ENCODE data around the gene MEI1.
A peak's percentile ranks its signal among the peaks of the same experiment; 100 is the strongest.

DNA sequence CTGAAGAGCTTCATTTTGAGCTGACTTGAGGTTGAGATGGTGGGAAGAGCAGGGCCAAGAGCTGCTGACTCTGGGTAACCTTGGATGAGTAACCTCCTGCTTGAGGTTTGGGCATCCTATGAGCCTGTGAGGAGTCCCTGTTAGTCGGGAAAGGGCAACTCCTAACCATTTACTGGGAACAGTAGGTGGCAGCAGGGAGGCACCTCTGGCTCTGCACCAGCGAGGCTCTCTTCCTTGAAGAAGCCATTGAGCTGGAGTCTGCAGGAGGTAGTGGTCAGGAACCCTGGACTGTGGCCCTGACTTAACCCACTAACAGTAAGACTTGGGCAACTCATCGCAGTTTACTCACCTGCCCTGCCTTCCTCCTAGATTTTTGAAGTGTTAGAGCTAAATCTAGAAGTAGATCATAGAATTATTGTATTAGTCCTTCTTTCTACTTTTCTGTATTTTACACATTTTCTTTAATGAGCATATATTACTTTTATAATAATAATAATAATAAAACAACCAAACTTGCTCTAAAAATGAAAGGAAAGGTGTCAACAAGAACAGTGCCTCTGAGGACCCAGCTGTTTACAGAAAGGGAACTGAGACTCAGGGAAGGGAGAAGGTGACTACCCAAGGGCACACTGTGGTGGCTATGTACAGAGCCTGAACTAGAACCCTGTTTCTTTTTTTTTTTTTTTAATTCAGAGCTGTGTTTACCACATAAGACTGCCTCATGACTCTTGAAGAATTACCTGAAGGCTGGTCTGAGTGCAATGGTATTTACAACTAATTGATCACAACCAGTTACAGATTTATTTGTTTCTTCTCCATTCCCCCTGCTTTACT is 47.5 kb downstream of the MEI1 start:
- TF ChIP-seq SETDB1 (IDR thresholded peaks at IDR 0.05; ENCODE audit: low read length) (no peak), POLR2A (conservative IDR thresholded peaks at IDR 0.05) (no peak), JUND (IDR thresholded peaks at IDR 0.05; ENCODE audit: borderline replicate concordance, low read depth, low read length) (no peak), JUND (tag; IDR thresholded peaks at IDR 0.05; ENCODE audit: borderline replicate concordance, low read depth, low read length) (no peak), ARNT (IDR thresholded peaks at IDR 0.05) (no peak), ZNF561 (CRISPR knock-in tag; conservative IDR thresholded peaks at IDR 0.05) (no peak), TRIM24 (IDR thresholded peaks at IDR 0.05) (no peak), ARHGAP35 (IDR thresholded peaks at IDR 0.05; ENCODE audit: partially characterized antibody) (no peak), POLR2AphosphoS5 (IDR thresholded peaks at IDR 0.05; ENCODE audit: control insufficient read depth, insufficient read depth, low read depth, low read length) (no peak), HDGF (IDR thresholded peaks at IDR 0.05) (no peak), ADNP (tag; IDR thresholded peaks at IDR 0.05) (no peak)
- TF ChIP-seq, protein P1, sequence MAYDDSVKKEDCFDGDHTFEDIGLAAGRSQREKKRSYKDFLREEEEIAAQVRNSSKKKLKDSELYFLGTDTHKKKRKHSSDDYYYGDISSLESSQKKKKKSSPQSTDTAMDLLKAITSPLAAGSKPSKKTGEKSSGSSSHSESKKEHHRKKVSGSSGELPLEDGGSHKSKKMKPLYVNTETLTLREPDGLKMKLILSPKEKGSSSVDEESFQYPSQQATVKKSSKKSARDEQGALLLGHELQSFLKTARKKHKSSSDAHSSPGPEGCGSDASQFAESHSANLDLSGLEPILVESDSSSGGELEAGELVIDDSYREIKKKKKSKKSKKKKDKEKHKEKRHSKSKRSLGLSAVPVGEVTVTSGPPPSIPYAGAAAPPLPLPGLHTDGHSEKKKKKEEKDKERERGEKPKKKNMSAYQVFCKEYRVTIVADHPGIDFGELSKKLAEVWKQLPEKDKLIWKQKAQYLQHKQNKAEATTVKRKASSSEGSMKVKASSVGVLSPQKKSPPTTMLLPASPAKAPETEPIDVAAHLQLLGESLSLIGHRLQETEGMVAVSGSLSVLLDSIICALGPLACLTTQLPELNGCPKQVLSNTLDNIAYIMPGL (CRISPR knock-in tag; IDR thresholded peaks at IDR 0.05) = no peak
- TF ChIP-seq, protein P2, sequence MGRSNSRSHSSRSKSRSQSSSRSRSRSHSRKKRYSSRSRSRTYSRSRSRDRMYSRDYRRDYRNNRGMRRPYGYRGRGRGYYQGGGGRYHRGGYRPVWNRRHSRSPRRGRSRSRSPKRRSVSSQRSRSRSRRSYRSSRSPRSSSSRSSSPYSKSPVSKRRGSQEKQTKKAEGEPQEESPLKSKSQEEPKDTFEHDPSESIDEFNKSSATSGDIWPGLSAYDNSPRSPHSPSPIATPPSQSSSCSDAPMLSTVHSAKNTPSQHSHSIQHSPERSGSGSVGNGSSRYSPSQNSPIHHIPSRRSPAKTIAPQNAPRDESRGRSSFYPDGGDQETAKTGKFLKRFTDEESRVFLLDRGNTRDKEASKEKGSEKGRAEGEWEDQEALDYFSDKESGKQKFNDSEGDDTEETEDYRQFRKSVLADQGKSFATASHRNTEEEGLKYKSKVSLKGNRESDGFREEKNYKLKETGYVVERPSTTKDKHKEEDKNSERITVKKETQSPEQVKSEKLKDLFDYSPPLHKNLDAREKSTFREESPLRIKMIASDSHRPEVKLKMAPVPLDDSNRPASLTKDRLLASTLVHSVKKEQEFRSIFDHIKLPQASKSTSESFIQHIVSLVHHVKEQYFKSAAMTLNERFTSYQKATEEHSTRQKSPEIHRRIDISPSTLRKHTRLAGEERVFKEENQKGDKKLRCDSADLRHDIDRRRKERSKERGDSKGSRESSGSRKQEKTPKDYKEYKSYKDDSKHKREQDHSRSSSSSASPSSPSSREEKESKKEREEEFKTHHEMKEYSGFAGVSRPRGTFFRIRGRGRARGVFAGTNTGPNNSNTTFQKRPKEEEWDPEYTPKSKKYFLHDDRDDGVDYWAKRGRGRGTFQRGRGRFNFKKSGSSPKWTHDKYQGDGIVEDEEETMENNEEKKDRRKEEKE (IDR thresholded peaks at IDR 0.05; ENCODE audit: borderline replicate concordance in 1 of 2, control insufficient read depth in 1 of 2, low read depth in 2 of 2, low read length in 1 of 2) = no peak
- TF ChIP-seq, protein P3, sequence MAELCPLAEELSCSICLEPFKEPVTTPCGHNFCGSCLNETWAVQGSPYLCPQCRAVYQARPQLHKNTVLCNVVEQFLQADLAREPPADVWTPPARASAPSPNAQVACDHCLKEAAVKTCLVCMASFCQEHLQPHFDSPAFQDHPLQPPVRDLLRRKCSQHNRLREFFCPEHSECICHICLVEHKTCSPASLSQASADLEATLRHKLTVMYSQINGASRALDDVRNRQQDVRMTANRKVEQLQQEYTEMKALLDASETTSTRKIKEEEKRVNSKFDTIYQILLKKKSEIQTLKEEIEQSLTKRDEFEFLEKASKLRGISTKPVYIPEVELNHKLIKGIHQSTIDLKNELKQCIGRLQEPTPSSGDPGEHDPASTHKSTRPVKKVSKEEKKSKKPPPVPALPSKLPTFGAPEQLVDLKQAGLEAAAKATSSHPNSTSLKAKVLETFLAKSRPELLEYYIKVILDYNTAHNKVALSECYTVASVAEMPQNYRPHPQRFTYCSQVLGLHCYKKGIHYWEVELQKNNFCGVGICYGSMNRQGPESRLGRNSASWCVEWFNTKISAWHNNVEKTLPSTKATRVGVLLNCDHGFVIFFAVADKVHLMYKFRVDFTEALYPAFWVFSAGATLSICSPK (IDR thresholded peaks at IDR 0.05; ENCODE audit: borderline replicate concordance) = no peak
- TF ChIP-seq, protein P4, sequence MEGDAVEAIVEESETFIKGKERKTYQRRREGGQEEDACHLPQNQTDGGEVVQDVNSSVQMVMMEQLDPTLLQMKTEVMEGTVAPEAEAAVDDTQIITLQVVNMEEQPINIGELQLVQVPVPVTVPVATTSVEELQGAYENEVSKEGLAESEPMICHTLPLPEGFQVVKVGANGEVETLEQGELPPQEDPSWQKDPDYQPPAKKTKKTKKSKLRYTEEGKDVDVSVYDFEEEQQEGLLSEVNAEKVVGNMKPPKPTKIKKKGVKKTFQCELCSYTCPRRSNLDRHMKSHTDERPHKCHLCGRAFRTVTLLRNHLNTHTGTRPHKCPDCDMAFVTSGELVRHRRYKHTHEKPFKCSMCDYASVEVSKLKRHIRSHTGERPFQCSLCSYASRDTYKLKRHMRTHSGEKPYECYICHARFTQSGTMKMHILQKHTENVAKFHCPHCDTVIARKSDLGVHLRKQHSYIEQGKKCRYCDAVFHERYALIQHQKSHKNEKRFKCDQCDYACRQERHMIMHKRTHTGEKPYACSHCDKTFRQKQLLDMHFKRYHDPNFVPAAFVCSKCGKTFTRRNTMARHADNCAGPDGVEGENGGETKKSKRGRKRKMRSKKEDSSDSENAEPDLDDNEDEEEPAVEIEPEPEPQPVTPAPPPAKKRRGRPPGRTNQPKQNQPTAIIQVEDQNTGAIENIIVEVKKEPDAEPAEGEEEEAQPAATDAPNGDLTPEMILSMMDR (IDR thresholded peaks at IDR 0.05 in 2 of 3, conservative IDR thresholded peaks at IDR 0.05 in 1 of 3; ENCODE audit: insufficient read depth in 2 of 3, low read depth in 1 of 3, low read length in 3 of 3) = peak; percentile 77 to 79 (median 78)

Data from K562 (cell line).